Measurements from ENCODE around the gene KIAA0930. TPM values are rescaled to one million over a fixed set of nuclear protein-coding genes. Genes with fewer than 3 reads are reported as not detected.
"Not testable (repeated sequence)": the region's sequence is repeated elsewhere in the genome, so short reads cannot be mapped to it uniquely, and the experiment has no call there.

The KIAA0930 gene
- total RNA-seq, 1 experiment from 2014 or later = 61.9 TPM

DNA sequence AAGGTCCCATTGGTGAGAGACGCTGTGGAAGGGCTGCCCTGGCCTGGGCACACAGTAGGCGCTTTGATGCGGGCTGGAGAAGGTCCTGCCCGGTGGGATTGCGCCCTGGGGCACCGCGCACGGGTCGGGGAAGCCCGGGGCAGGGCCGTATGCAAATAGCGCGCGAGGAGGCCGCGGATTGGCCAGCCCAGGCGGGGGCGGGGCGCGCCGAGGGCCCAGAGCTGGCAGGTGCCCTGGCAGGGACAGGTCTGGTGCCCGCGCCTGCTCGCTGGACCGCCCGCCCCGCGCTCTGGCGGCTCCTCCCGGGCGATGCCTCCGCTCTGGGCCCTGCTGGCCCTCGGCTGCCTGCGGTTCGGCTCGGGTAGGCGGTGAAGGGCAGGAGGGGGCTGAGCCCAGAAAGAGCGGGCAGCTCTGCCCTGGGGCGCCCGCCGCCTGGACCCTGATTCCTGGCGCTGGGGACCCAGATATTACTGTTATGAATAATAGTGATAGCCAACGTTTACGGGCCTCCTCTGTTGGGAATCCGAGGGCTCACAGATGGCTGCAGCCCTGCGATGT lies 44.1 kb upstream of the KIAA0930 start, which contains the start of gene UPK3A:
Gene UPK3A (plus strand): TSS at position 245 of the 558 bp plus-strand sequence. CDS start 65 bp downstream, at position 310.
- POLR2A ChIA-PET = no interaction called here
- H3K27me3 Mint-ChIP-seq (ENCODE audit: insufficient read depth, unreplicated experiment) = peaks cover 15% of the 10 kb centered on the region

DNA sequence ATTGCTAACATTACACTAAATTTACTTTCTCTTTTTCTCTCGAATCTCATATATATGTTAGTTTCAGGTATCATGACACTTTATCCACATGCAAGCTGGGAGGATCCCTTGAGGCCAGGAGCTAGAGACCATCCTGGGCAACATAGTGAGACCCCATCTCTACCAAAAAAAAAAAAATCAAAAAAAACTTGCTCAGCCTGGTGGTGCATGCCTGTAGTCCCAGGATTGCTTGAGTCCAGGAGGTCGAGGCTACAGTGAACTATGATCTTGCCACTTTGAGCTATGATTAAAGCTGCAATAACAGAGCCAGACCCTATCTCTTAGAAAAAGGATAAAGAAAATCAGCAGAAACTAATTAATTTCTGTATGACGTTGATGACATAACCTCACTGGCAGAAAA lies 40.3 kb upstream of the KIAA0930 start:
- BruUV-seq (replicated peaks) = no TSS peak
- Mint-ChIP-seq H3K27ac (ENCODE audit: low read depth, unreplicated experiment) (no peak overlapping the region), H3K27me3 (ENCODE audit: insufficient read depth, unreplicated experiment) (peaks cover 15% of the 10 kb centered on the region), H3K9me3 (ENCODE audit: unreplicated experiment) (no peaks in the 10 kb centered on the region), H3K4me3 (ENCODE audit: unreplicated experiment) (no peak overlapping the region), H3K4me1 (ENCODE audit: insufficient read depth, unreplicated experiment) (no peaks in the 10 kb centered on the region), H3K36me3 (ENCODE audit: insufficient read depth, unreplicated experiment) (no peaks in the 10 kb centered on the region)
- TF ChIP-seq, protein P1, sequence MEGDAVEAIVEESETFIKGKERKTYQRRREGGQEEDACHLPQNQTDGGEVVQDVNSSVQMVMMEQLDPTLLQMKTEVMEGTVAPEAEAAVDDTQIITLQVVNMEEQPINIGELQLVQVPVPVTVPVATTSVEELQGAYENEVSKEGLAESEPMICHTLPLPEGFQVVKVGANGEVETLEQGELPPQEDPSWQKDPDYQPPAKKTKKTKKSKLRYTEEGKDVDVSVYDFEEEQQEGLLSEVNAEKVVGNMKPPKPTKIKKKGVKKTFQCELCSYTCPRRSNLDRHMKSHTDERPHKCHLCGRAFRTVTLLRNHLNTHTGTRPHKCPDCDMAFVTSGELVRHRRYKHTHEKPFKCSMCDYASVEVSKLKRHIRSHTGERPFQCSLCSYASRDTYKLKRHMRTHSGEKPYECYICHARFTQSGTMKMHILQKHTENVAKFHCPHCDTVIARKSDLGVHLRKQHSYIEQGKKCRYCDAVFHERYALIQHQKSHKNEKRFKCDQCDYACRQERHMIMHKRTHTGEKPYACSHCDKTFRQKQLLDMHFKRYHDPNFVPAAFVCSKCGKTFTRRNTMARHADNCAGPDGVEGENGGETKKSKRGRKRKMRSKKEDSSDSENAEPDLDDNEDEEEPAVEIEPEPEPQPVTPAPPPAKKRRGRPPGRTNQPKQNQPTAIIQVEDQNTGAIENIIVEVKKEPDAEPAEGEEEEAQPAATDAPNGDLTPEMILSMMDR (IDR thresholded peaks at IDR 0.05; ENCODE audit: unreplicated experiment) = no peak
- DNase-seq (ENCODE audit: unreplicated experiment) = no peak
- ChIA-PET POLR2A (no interaction called here), CTCF (interaction anchor here (0.6 kb wide), 2 partner anchors 12 to 279 kb away, joined by 3 read pairs; no protein-coding TSS in a partner anchor)
- intact Hi-C loops (cut with micrococcal nuclease) = no loop called here

More for the DNA sequence above, 44.1 kb upstream of the KIAA0930 start, which contains the start of gene UPK3A:
- BruUV-seq (replicated peaks) = no TSS peak
- H3K4me1 Mint-ChIP-seq (ENCODE audit: insufficient read depth, unreplicated experiment) = no peaks in the 10 kb centered on the region
- no peak within 1 kb of the TSS for H3K27ac Mint-ChIP-seq (ENCODE audit: low read depth, unreplicated experiment)
- H3K36me3 Mint-ChIP-seq (ENCODE audit: insufficient read depth, unreplicated experiment) = no peaks in the 10 kb centered on the region
- TF ChIP-seq, protein P1 (IDR thresholded peaks at IDR 0.05; ENCODE audit: unreplicated experiment) = no peak
- H3K9me3 Mint-ChIP-seq (ENCODE audit: unreplicated experiment) = no peaks in the 10 kb centered on the region
- no peak for DNase-seq (ENCODE audit: unreplicated experiment)
- CTCF ChIA-PET = interaction anchor here (0.5 kb wide), 1 partner anchor 464 kb away, joined by 6 read pairs; no protein-coding TSS in a partner anchor
- intact Hi-C loops (cut with micrococcal nuclease) = no loop called here
- H3K4me3 Mint-ChIP-seq (ENCODE audit: unreplicated experiment) = no peak within 1 kb of the TSS

DNA sequence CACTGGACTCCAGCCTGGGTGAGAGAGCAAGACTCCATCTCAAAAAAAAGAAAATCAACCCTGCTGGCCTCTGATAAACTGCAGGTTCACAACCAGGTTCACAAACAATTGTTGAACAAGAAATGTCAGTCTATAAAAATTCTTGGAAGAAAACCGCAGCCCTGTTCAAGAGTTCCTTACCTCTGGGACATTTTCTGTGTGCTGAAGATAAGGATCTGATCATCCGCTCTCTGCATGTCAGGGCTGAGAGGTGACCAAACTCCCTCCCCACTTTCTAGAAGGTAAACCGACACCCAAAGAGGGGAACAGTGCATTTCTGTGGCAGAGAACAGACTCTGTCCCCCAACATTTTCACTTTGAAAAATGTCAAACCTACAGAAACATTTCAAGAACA lies 39.9 kb upstream of the KIAA0930 start:
- TF ChIP-seq, protein P1 (IDR thresholded peaks at IDR 0.05; ENCODE audit: unreplicated experiment) = no peak
- H3K27me3 Mint-ChIP-seq (ENCODE audit: insufficient read depth, unreplicated experiment) = peaks cover 15% of the 10 kb centered on the region
- intact Hi-C loops (cut with micrococcal nuclease) = no loop called here
- no peaks in the 10 kb centered on the region for H3K36me3 Mint-ChIP-seq (ENCODE audit: insufficient read depth, unreplicated experiment)
- no peak overlapping the region for H3K27ac Mint-ChIP-seq (ENCODE audit: low read depth, unreplicated experiment)
- H3K9me3 Mint-ChIP-seq (ENCODE audit: unreplicated experiment) = no peaks in the 10 kb centered on the region
- CTCF ChIA-PET = interaction anchor here (0.7 kb wide), 1 partner anchor 151 kb away, joined by 3 read pairs; no protein-coding TSS in a partner anchor
- POLR2A ChIA-PET = no interaction called here
- no peaks in the 10 kb centered on the region for H3K4me1 Mint-ChIP-seq (ENCODE audit: insufficient read depth, unreplicated experiment)
- no peak for DNase-seq (ENCODE audit: unreplicated experiment)
- BruUV-seq (replicated peaks) = no TSS peak
- H3K4me3 Mint-ChIP-seq (ENCODE audit: unreplicated experiment) = no peak overlapping the region

DNA sequence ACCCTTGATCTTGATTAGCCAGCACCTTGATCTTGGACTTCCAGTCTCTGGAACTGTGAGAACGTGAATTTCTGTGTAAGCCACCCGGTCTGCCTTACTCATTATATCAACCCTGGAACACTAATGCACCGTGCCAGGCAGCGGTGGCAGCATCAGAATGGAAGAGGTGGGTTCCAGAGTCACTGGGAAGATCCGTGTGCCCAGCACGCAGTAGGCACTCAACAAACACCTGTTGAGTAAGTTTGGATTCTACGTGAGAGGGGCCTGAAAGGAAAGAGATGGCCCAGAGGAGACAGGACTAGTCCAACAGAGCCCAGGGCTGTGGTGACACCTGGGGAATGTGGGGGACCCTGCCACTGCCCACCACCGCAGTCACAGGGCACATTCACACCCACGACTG lies 37.4 kb upstream of the KIAA0930 start:
- Mint-ChIP-seq H3K36me3 (ENCODE audit: insufficient read depth, unreplicated experiment) (no peaks in the 10 kb centered on the region), H3K27ac (ENCODE audit: low read depth, unreplicated experiment) (no peak overlapping the region)
- CTCF ChIA-PET = interaction anchor here (0.8 kb wide), 1 partner anchor 10 kb away, joined by 4 read pairs; no protein-coding TSS in a partner anchor

DNA sequence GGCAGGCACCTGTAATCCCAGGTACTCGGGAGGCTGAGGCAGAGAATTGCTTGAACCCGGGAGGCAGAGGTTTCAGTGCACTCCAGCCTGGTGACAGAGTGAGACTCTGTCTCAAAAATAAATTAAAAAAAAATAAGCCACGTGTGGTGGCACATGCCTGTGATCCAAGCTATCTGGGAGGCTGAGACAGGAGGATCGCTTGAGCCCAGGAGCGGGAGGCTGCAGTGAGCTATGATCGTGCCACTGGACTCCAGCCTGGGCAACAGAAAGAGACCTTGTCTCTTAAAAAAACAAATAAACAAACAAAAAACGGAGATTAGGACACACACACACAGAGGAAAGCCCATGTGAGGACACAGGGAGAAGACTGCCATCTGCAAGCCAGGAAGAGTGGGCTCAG lies 37.0 kb upstream of the KIAA0930 start:
- H3K27me3 Mint-ChIP-seq (ENCODE audit: insufficient read depth, unreplicated experiment) = peaks cover 15% of the 10 kb centered on the region
- BruUV-seq (replicated peaks) = not testable (repeated sequence)

More for the DNA sequence above, 37.4 kb upstream of the KIAA0930 start:
- POLR2A ChIA-PET = no interaction called here
- TF ChIP-seq, protein P1 (IDR thresholded peaks at IDR 0.05; ENCODE audit: unreplicated experiment) = no peak
- intact Hi-C loops (cut with micrococcal nuclease) = no loop called here
- no peaks in the 10 kb centered on the region for H3K4me1 Mint-ChIP-seq (ENCODE audit: insufficient read depth, unreplicated experiment)
- H3K4me3 Mint-ChIP-seq (ENCODE audit: unreplicated experiment) = no peak overlapping the region
- DNase-seq (ENCODE audit: unreplicated experiment) = no peak
- no peaks in the 10 kb centered on the region for H3K9me3 Mint-ChIP-seq (ENCODE audit: unreplicated experiment)
- H3K27me3 Mint-ChIP-seq (ENCODE audit: insufficient read depth, unreplicated experiment) = peaks cover 15% of the 10 kb centered on the region
- BruUV-seq (replicated peaks) = no TSS peak

More for the DNA sequence above, 37.0 kb upstream of the KIAA0930 start:
- POLR2A ChIA-PET; H3K9me3 Mint-ChIP-seq (ENCODE audit: unreplicated experiment); DNase-seq (ENCODE audit: unreplicated experiment); H3K4me1 Mint-ChIP-seq (ENCODE audit: insufficient read depth, unreplicated experiment); H3K27ac Mint-ChIP-seq (ENCODE audit: low read depth, unreplicated experiment); H3K36me3 Mint-ChIP-seq (ENCODE audit: insufficient read depth, unreplicated experiment); H3K4me3 Mint-ChIP-seq (ENCODE audit: unreplicated experiment); intact Hi-C loops (cut with micrococcal nuclease): not testable (repeated sequence)
- CTCF ChIA-PET = interaction anchor here (0.8 kb wide), 1 partner anchor 9 kb away, joined by 4 read pairs; no protein-coding TSS in a partner anchor
